Activated CD4-positive, alpha-beta memory T cell treated with anti-CD3 and anti-CD28 coated beads, Interleukin-2, amount 10 ng/mL, durations not matched to agents 7 days and 5 days (primary cell): ENCODE results near the gene FAIM2. TPM values are rescaled to one million over a fixed set of nuclear protein-coding genes. Genes with fewer than 3 reads are reported as not detected.

Experiments
- CTCF ChIA-PET: fragments of 350-600 bp; sonication (Branson Sonifier 250); formaldehyde crosslinking; loops from one replicate; lab custom pipeline; 2021; ENCODE audit warnings: antibody characterized with exemption, inconsistent platforms; lab: Charles Lee
- POLR2A ChIA-PET: fragments of 350-600 bp; sonication (Branson Sonifier 250); formaldehyde crosslinking; loops from one replicate; lab custom pipeline; 2021; ENCODE audit warnings: antibody characterized with exemption; lab: Charles Lee
- DNase-seq: peaks from one replicate; pipeline ENCODE4 v3.0.0-alpha.2; 2020
- H3K27ac Mint-ChIP-seq: one replicate; pipeline ENCODE4 v1.8.0; 2021; ENCODE audit warnings: mild to moderate bottlenecking, mixed read lengths
- H3K27me3 Mint-ChIP-seq: one replicate; pipeline ENCODE4 v1.8.0; 2021; ENCODE audit warnings: mixed read lengths
- H3K36me3 Mint-ChIP-seq: one replicate; pipeline ENCODE4 v1.8.0; 2021; ENCODE audit warnings: low read depth, mixed read lengths
- H3K4me1 Mint-ChIP-seq: one replicate; pipeline ENCODE4 v1.8.0; 2021; ENCODE audit warnings: mixed read lengths
- H3K4me3 Mint-ChIP-seq: one replicate; pipeline ENCODE4 v1.8.0; 2021; ENCODE audit warnings: mild to moderate bottlenecking, mixed read lengths
- H3K9me3 Mint-ChIP-seq: one replicate; pipeline ENCODE4 v1.8.0; 2021; ENCODE audit warnings: mixed read lengths
- total RNA-seq, 2 experiments: library from RNA; stranded (reverse); gene quantifications; one replicate each; pipeline ENCODE4 v1.2.3, GENCODE V29; 2021

FAIM2 gene
- total RNA-seq, 2 experiments from 2014 or later: 0.78 to 0.95 TPM

DNA sequence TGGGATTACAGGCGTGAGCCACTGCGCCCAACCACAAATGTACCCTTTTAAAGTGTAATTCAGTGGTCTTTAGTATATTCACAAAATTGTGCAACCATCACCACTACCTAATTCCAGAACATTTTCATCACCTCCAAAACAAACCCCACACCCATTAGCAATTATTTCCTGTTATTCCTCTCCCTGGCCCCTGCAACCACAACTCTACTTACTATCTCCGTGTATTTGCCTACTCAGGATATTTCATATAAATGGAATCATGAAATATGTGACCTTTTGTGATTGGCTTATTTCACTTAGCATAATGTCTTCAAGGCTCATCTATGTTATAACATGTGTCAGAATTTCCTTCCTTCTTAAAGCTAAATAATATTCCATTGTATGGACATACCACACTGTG, 30.8 kb upstream of the FAIM2 start:
- POLR2A ChIA-PET: no interaction called here
- H3K27ac Mint-ChIP-seq: no peak overlapping the region
- CTCF ChIA-PET: interaction anchor here (1.0 kb wide), 1 partner anchor 11 kb away, joined by 4 read pairs; no protein-coding TSS in a partner anchor
- H3K36me3 Mint-ChIP-seq: no peaks in the 10 kb centered on the region
- H3K4me3 Mint-ChIP-seq: no peak overlapping the region
- DNase-seq: no peak
- peaks cover 2% of the 10 kb centered on the region for H3K4me1 Mint-ChIP-seq
- H3K9me3 Mint-ChIP-seq: no peaks in the 10 kb centered on the region
- H3K27me3 Mint-ChIP-seq: peaks cover 14% of the 10 kb centered on the region

GRCh38 chr12:49933796-49934195, 30.1 kb upstream of the FAIM2 start:
- CTCF ChIA-PET: interaction anchor here (7.6 kb wide), 1 partner anchor 12 kb away, joined by 59 read pairs; no protein-coding TSS in a partner anchor
- Mint-ChIP-seq H3K36me3 (no peaks in the 10 kb centered on the region), H3K4me1 (peaks cover 2% of the 10 kb centered on the region)

GRCh38 chr12:49932533-49933130, 28.9 kb upstream of the FAIM2 start:
- ChIA-PET POLR2A (no interaction called here), CTCF (interaction anchor here (0.6 to 7.6 kb wide), 5 partner anchors 10 to 288 kb away, joined by 3 to 59 read pairs (median 4); no protein-coding TSS in a partner anchor)
- Mint-ChIP-seq H3K27me3 (peaks cover 18% of the 10 kb centered on the region), H3K4me1 (peaks cover 6% of the 10 kb centered on the region), H3K9me3 (no peaks in the 10 kb centered on the region), H3K27ac (no peak overlapping the region), H3K36me3 (no peaks in the 10 kb centered on the region), H3K4me3 (no peak overlapping the region)
- DNase-seq: no peak

More at GRCh38 chr12:49933796-49934195, 30.1 kb upstream of the FAIM2 start:
- POLR2A ChIA-PET: no interaction called here
- Mint-ChIP-seq H3K27ac (no peak overlapping the region), H3K4me3 (no peak overlapping the region), H3K9me3 (no peaks in the 10 kb centered on the region), H3K27me3 (peaks cover 14% of the 10 kb centered on the region)
- DNase-seq: no peak

DNA sequence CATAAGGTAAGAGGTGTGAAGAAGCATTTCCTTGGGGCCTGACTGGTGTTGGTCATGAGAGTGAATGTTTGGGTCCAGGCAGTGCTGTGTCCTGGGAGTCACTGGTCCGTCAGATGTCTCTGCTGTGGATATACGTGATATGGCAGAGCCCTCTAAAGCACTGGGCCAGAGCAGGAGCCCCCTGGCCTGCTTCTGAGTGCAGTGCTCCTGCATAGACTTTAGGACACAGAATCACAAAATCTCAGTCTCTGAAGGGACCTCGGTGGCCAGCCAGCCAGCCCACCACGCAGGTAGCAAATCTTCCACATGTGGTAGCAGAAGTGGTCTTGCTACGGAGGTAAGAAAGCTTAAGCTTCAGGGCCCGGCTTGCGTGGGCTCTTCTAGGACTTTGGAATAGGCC, 28.3 kb upstream of the FAIM2 start:
- H3K27me3 Mint-ChIP-seq: peaks cover 18% of the 10 kb centered on the region
- peaks cover 6% of the 10 kb centered on the region for H3K4me1 Mint-ChIP-seq
- POLR2A ChIA-PET: no interaction called here
- H3K36me3 Mint-ChIP-seq: no peaks in the 10 kb centered on the region
- H3K4me3 Mint-ChIP-seq: no peak overlapping the region
- CTCF ChIA-PET: interaction anchor here (0.5 to 7.6 kb wide), 5 partner anchors 11 to 287 kb away, joined by 3 to 59 read pairs (median 4); partner anchors contain the start of gene TMBIM6
- DNase-seq: no peak
- no peak overlapping the region for H3K27ac Mint-ChIP-seq
- H3K9me3 Mint-ChIP-seq: no peaks in the 10 kb centered on the region

DNA sequence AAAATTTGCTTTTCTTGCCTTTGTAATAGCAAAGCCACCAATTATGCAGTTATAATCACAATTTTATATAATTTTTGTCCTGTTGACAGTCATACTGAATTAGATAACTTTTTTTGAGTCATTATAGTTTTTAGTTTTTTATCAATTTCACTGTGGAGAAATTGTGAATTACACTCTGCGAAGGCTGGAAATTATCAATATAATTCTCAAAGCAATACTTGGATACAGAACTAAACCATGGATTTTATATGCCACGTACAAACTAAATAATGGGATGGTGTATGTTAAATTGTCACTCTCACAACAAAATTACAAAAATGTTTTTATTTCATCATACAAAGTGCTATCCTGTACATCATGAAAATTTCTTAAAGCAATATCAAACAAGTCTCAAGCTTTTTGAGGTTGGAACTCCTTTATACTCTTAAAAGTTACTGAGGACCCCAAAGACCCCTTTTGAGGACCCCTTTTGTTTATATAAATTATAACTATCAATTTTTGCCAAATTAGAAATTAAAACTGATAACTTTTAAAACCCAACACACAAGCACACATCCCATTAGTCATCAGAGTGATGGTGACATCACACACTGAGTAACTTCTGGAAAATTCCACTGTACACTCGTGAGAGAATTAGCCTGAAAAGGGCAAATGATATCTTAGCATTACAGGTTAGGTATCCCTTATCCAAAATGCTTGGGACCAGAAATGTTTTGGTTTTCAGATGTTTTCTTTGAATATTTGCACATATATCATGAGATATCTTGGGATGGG, 27.0 kb upstream of the FAIM2 start:
- peaks cover 15% of the 10 kb centered on the region for H3K27me3 Mint-ChIP-seq
- no peaks in the 10 kb centered on the region for H3K9me3 Mint-ChIP-seq
- no peak for DNase-seq
- POLR2A ChIA-PET: no interaction called here
- peaks cover 6% of the 10 kb centered on the region for H3K4me1 Mint-ChIP-seq
- CTCF ChIA-PET: interaction anchor here (0.5 to 7.6 kb wide), 6 partner anchors 13 to 286 kb away, joined by 3 to 59 read pairs (median 3); no protein-coding TSS in a partner anchor
- no peak overlapping the region for H3K27ac Mint-ChIP-seq
- no peaks in the 10 kb centered on the region for H3K36me3 Mint-ChIP-seq
- H3K4me3 Mint-ChIP-seq: no peak overlapping the region

DNA sequence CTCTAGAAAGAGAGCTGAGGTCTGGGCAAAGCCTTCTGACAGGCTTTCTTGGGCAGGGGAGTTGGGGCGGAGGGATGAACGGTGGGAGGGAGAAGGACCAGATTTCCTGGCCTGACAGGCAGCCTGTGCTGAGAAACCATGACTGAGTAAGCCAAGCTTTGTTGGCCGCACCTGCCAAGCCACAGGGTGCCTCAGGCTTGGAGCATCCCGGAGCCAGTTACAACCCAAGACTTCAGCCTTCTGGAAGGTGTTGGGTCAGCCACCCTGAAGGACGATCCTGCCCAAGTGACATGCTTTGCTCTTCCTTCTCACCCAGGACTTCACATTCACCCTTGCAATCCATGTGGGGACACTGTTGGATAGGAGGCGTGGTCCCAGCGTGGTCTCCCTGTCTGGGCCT, 25.9 kb upstream of the FAIM2 start:
- DNase-seq: no peak
- ChIA-PET POLR2A (interaction anchor here (0.7 to 1.0 kb wide), 2 partner anchors 38 to 243 kb away, joined by 3 read pairs; no protein-coding TSS in a partner anchor), CTCF (interaction anchor here (1.2 to 7.6 kb wide), 5 partner anchors 14 to 38 kb away, joined by 3 to 59 read pairs (median 5); no protein-coding TSS in a partner anchor)
- Mint-ChIP-seq H3K4me1 (peaks cover 4% of the 10 kb centered on the region), H3K4me3 (no peak overlapping the region), H3K27ac (no peak overlapping the region), H3K27me3 (peaks cover 10% of the 10 kb centered on the region), H3K36me3 (no peaks in the 10 kb centered on the region), H3K9me3 (no peaks in the 10 kb centered on the region)

- ChIA-PET POLR2A (no interaction called here), CTCF (interaction anchor here (0.6 to 7.6 kb wide), 6 partner anchors 17 to 561 kb away, joined by 3 to 59 read pairs (median 4); partner anchors contain the start of gene TMBIM6)
- Mint-ChIP-seq H3K4me3 (no peak overlapping the region), H3K9me3 (no peaks in the 10 kb centered on the region), H3K4me1 (peaks cover 4% of the 10 kb centered on the region), H3K27ac (no peak overlapping the region), H3K36me3 (no peaks in the 10 kb centered on the region), H3K27me3 (peaks cover 8% of the 10 kb centered on the region)
- DNase-seq: no peak
Observed at GRCh38 chr12:49928471-49928870, 24.8 kb upstream of the FAIM2 start.

DNA sequence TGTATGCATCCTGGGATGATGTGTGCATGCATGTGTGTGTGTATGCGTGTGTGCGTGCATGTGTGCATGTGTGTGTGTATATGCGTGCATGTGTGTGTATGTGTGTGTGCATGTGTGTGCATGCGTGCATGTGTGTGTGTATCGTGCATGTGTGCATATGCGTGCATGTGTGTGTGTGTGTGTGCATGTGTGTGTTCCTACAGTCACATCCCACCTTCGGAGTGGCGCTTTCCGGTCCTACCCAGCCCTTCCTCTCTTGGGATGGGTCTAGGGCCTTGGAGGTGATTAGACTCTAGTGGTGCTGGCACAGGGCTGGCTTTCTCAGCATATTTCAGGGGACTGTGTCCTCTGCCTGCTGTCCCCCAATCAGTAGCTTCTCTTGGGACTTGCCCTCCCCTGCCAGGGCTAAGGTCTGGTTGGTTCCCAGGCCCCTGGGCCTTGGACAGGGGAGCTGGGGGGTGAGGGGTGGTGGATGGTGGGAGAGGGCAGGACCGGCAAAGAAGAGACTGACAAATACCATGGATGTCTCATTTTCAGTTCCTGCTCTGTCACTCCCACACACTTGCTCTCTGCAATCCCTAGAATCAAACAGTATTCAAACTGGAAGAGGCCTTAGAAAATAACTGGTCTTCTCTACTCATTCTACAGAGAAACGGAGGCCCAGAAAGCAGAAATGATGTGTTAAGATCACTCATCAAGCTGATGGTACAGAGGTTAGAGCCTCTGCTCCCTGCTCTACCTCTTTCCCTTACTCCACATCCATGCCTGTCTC, 21.9 kb upstream of the FAIM2 start:
- no peak overlapping the region for H3K4me3 Mint-ChIP-seq
- ChIA-PET CTCF (no interaction called here), POLR2A (no interaction called here)

GRCh38 chr12:49924628-49925246, 21.0 kb upstream of the FAIM2 start:
- Mint-ChIP-seq H3K36me3 (no peaks in the 10 kb centered on the region), H3K9me3 (no peaks in the 10 kb centered on the region), H3K27ac (no peak overlapping the region), H3K4me1 (peaks cover 4% of the 10 kb centered on the region), H3K27me3 (peaks cover 5% of the 10 kb centered on the region), H3K4me3 (no peak overlapping the region)
- ChIA-PET POLR2A (no interaction called here), CTCF (no interaction called here)
- DNase-seq: no peak

More for the DNA sequence above, 21.9 kb upstream of the FAIM2 start:
- no peaks in the 10 kb centered on the region for H3K36me3 Mint-ChIP-seq
- H3K4me1 Mint-ChIP-seq: peaks cover 4% of the 10 kb centered on the region
- no peak overlapping the region for H3K27ac Mint-ChIP-seq
- DNase-seq: no peak
- H3K27me3 Mint-ChIP-seq: peaks cover 8% of the 10 kb centered on the region
- H3K9me3 Mint-ChIP-seq: no peaks in the 10 kb centered on the region

GRCh38 chr12:49923880-49924556, 20.3 kb upstream of the FAIM2 start:
- ChIA-PET POLR2A (no interaction called here), CTCF (no interaction called here)
- H3K27ac Mint-ChIP-seq: no peak overlapping the region

GRCh38 chr12:49923035-49923644, 19.4 kb upstream of the FAIM2 start:
- DNase-seq: no peak
- ChIA-PET POLR2A (no interaction called here), CTCF (interaction anchor here (0.9 kb wide), 1 partner anchor 22 kb away, joined by 3 read pairs; no protein-coding TSS in a partner anchor)
- H3K27ac Mint-ChIP-seq: no peak overlapping the region
- no peaks in the 10 kb centered on the region for H3K36me3 Mint-ChIP-seq
- H3K9me3 Mint-ChIP-seq: no peaks in the 10 kb centered on the region
- H3K4me3 Mint-ChIP-seq: no peak overlapping the region
- peaks cover 9% of the 10 kb centered on the region for H3K27me3 Mint-ChIP-seq
- H3K4me1 Mint-ChIP-seq: no peaks in the 10 kb centered on the region

More at GRCh38 chr12:49923880-49924556, 20.3 kb upstream of the FAIM2 start:
- Mint-ChIP-seq H3K36me3 (no peaks in the 10 kb centered on the region), H3K4me3 (no peak overlapping the region), H3K9me3 (no peaks in the 10 kb centered on the region), H3K4me1 (peaks cover 4% of the 10 kb centered on the region), H3K27me3 (peaks cover 9% of the 10 kb centered on the region)
- DNase-seq: no peak
